Measurements from ENCODE around the gene CTTNBP2NL. TPM values are rescaled to one million over a fixed set of nuclear protein-coding genes. Genes with fewer than 3 reads are reported as not detected.
A peak's percentile ranks its signal among the peaks of the same experiment; 100 is the strongest.

Gene CTTNBP2NL
- total RNA-seq, 1 donor from 2014 or later: 44.0 TPM

DNA sequence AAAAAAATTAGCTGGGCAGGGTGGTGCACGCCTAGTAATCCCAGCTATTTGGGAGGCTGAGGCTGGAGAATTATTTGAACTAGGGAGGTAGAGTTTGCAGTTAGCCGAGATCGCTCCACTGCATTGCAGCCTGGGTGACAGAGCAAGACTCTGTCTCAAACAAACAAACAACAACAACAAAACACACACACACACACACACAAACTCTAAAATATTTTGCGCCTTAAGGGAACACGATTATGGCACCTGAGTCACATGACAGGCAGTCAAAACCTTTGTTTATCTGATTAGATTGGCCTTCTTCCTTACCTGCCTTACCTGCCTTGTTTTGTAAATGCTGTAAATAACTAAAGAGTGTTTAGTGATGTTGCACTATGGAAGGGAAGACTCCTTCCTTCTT is 92.1 kb downstream of the CTTNBP2NL start:
- Histone ChIP-seq H3K4me3 (ENCODE audit: low read depth, low read length) (no peak overlapping the region), H3K36me3 (ENCODE audit: control insufficient read depth, insufficient read depth, low read length) (no peaks in the 10 kb centered on the region), H3K27me3 (ENCODE audit: control insufficient read depth, insufficient read depth, low read length) (no peaks in the 10 kb centered on the region)
- no peak for DNase-seq (ENCODE audit: low read depth)
- TF ChIP-seq, protein P1, sequence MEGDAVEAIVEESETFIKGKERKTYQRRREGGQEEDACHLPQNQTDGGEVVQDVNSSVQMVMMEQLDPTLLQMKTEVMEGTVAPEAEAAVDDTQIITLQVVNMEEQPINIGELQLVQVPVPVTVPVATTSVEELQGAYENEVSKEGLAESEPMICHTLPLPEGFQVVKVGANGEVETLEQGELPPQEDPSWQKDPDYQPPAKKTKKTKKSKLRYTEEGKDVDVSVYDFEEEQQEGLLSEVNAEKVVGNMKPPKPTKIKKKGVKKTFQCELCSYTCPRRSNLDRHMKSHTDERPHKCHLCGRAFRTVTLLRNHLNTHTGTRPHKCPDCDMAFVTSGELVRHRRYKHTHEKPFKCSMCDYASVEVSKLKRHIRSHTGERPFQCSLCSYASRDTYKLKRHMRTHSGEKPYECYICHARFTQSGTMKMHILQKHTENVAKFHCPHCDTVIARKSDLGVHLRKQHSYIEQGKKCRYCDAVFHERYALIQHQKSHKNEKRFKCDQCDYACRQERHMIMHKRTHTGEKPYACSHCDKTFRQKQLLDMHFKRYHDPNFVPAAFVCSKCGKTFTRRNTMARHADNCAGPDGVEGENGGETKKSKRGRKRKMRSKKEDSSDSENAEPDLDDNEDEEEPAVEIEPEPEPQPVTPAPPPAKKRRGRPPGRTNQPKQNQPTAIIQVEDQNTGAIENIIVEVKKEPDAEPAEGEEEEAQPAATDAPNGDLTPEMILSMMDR (IDR thresholded peaks at IDR 0.05; ENCODE audit: insufficient read depth, low read length, poor library complexity, severe bottlenecking): no peak

- TF ChIP-seq, protein P1 (IDR thresholded peaks at IDR 0.05; ENCODE audit: insufficient read depth, low read length, poor library complexity, severe bottlenecking): no peak
- H3K4me3 ChIP-seq (ENCODE audit: low read depth, low read length): no peak overlapping the region
- H3K27me3 ChIP-seq (ENCODE audit: control insufficient read depth, insufficient read depth, low read length): no peaks in the 10 kb centered on the region
- no peaks in the 10 kb centered on the region for H3K36me3 ChIP-seq (ENCODE audit: control insufficient read depth, insufficient read depth, low read length)
- DNase-seq (ENCODE audit: low read depth): no peak
Observed at GRCh38 chr1:112492076-112492475, 96.1 kb downstream of the CTTNBP2NL start.

GRCh38 chr1:112493351-112493750 is 97.3 kb downstream of the CTTNBP2NL start:
- Histone ChIP-seq H3K27me3 (ENCODE audit: control insufficient read depth, insufficient read depth, low read length) (no peaks in the 10 kb centered on the region), H3K4me3 (ENCODE audit: low read depth, low read length) (no peak overlapping the region), H3K36me3 (ENCODE audit: control insufficient read depth, insufficient read depth, low read length) (no peaks in the 10 kb centered on the region)
- no peak for DNase-seq (ENCODE audit: low read depth)
- TF ChIP-seq, protein P1 (IDR thresholded peaks at IDR 0.05; ENCODE audit: insufficient read depth, low read length, poor library complexity, severe bottlenecking): no peak

DNA sequence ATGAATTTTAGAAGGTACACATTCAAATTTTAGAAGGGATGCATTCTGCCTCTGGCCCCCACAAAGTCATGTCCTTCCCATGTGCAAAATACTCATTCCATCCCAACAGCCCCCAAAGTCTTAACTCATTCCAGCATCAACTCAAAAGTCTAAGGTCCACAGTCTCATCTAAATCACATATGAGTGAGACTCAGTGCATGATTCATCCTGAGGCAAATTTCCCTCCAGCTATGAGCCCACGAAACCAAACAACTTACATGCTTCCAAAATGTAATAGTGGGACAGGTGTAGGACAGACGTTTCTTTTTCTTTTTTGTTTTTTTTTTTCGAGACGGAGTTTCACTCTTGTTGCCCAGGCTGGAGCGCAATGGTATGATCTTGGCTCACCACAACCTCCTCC is 100.3 kb downstream of the CTTNBP2NL start:
- TF ChIP-seq, protein P1 (IDR thresholded peaks at IDR 0.05; ENCODE audit: insufficient read depth, low read length, poor library complexity, severe bottlenecking): no peak
- no peak for DNase-seq (ENCODE audit: low read depth)
- no peaks in the 10 kb centered on the region for H3K27me3 ChIP-seq (ENCODE audit: control insufficient read depth, insufficient read depth, low read length)
- H3K4me3 ChIP-seq (ENCODE audit: low read depth, low read length): no peak overlapping the region
- no peaks in the 10 kb centered on the region for H3K36me3 ChIP-seq (ENCODE audit: control insufficient read depth, insufficient read depth, low read length)

- peak overlapping the region; percentile 32 for H3K4me3 ChIP-seq (ENCODE audit: low read depth, low read length)
- no peaks in the 10 kb centered on the region for H3K36me3 ChIP-seq (ENCODE audit: control insufficient read depth, insufficient read depth, low read length)
- no peak for DNase-seq (ENCODE audit: low read depth)
- H3K27me3 ChIP-seq (ENCODE audit: control insufficient read depth, insufficient read depth, low read length): peaks cover 5% of the 10 kb centered on the region
- TF ChIP-seq, protein P1 (IDR thresholded peaks at IDR 0.05; ENCODE audit: insufficient read depth, low read length, poor library complexity, severe bottlenecking): peak; percentile 86
Observed at GRCh38 chr1:112501810-112502641, 106.0 kb downstream of the CTTNBP2NL start.

DNA sequence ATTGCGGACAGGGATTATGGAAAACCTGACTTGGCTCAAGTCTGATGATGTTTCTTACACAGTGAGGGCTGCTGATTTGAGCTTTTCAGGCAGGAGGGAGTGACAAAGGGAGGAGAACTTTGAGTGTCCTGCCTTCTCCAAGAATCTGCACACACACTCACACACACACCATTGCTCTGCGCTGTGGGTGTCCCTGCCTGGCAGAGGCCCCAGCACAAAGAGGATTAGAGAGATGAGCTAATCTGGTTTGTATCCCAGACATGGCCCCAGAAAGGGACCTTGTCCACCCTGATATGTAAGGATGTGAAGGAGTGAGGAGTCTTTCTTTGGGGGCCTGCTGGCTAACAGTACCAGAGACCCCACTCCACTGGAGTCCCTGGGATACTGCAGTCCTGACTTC is 106.8 kb downstream of the CTTNBP2NL start:
- H3K36me3 ChIP-seq (ENCODE audit: control insufficient read depth, insufficient read depth, low read length): no peaks in the 10 kb centered on the region
- peaks cover 6% of the 10 kb centered on the region for H3K27me3 ChIP-seq (ENCODE audit: control insufficient read depth, insufficient read depth, low read length)
- no peak for DNase-seq (ENCODE audit: low read depth)
- H3K4me3 ChIP-seq (ENCODE audit: low read depth, low read length): no peak overlapping the region
- TF ChIP-seq, protein P1 (IDR thresholded peaks at IDR 0.05; ENCODE audit: insufficient read depth, low read length, poor library complexity, severe bottlenecking): no peak
